GM12865 (cell line): ENCODE results near the gene PCDH9.

Experiments
- DNase-seq: peaks from one replicate; pipeline ENCODE4 v3.0.0; 2010; ENCODE audit warnings: low read depth
- H3K4me3 ChIP-seq: 2 replicates; pipeline ENCODE4 v1.5.1; 2011; ENCODE audit warnings: mild to moderate bottlenecking, low read depth, low read length, control low read depth
- CTCF ChIP-seq: IDR thresholded peaks from 2 replicates; pipeline ENCODE4 v1.5.1; 2011; ENCODE audit warnings: low read length, control low read depth, low read depth, inconsistent platforms; ENCODE audit not compliant: insufficient read depth; ENCODE audit errors: missing control alignments

The PCDH9 gene

GRCh38 chr13:66532845-66533244 is 697.3 kb downstream of the PCDH9 start:
- DNase-seq, result no peak
- TF ChIP-seq CTCF, result no peak
- H3K4me3 ChIP-seq, result no peak overlapping the region

GRCh38 chr13:66532146-66532545 is 698.0 kb downstream of the PCDH9 start:
- no peak for DNase-seq
- TF ChIP-seq CTCF, result no peak

GRCh38 chr13:66530686-66531085 is 699.5 kb downstream of the PCDH9 start:
- TF ChIP-seq CTCF, result no peak
- H3K4me3 ChIP-seq, result no peak overlapping the region
- no peak for DNase-seq

More at GRCh38 chr13:66532146-66532545, 698.0 kb downstream of the PCDH9 start:
- no peak overlapping the region for H3K4me3 ChIP-seq

GRCh38 chr13:66530158-66530557 is 700.0 kb downstream of the PCDH9 start:
- H3K4me3 ChIP-seq, result no peak overlapping the region
- TF ChIP-seq CTCF, result no peak
- DNase-seq, result no peak

- no peak overlapping the region for H3K4me3 ChIP-seq
- no peak for DNase-seq
- TF ChIP-seq CTCF, result no peak
These were observed 701.1 kb downstream of the PCDH9 start for GRCh38 chr13:66528944-66529576.

- no peak for DNase-seq
- no peak for TF ChIP-seq CTCF
- no peak overlapping the region for H3K4me3 ChIP-seq
These were observed 702.0 kb downstream of the PCDH9 start for GRCh38 chr13:66528180-66528579.
